HepG2 (cell line): ENCODE results near the gene DHRS4L2. TPM values are rescaled to one million over a fixed set of nuclear protein-coding genes. Genes with fewer than 3 reads are reported as not detected.
A peak's percentile ranks its signal among the peaks of the same experiment; 100 is the strongest.

Experiments used
- ARHGAP35 ChIP-seq: sonication (generic); formaldehyde crosslinking; IDR thresholded peaks from 2 replicates; pipeline ENCODE4 v1.9.0; 2022; ENCODE audit warnings: mild to moderate bottlenecking, inconsistent platforms, moderate library complexity, missing genetic modification reagents, borderline replicate concordance
- ARNTL ChIP-seq: sonication (generic); formaldehyde crosslinking; IDR thresholded peaks from 2 replicates; pipeline ENCODE4 v1.4.0; 2020; ENCODE audit warnings: mild to moderate bottlenecking, missing genetic modification reagents
- ATAD3A ChIP-seq: sonication (generic); formaldehyde crosslinking; IDR thresholded peaks from 2 replicates; pipeline ENCODE4 v1.4.0; 2020; ENCODE audit warnings: missing genetic modification reagents
- IRX3 ChIP-seq: sonication (generic); formaldehyde crosslinking; IDR thresholded peaks from 2 replicates; pipeline ENCODE4 v1.8.1; 2023; ENCODE audit warnings: mild to moderate bottlenecking, low read depth, missing genetic modification reagents, borderline replicate concordance
- KMT2A ChIP-seq: sonication (generic); formaldehyde crosslinking; IDR thresholded peaks from 2 replicates; pipeline ENCODE4 v1.4.0; 2020; ENCODE audit warnings: missing genetic modification reagents
- LCORL ChIP-seq, 2 experiments: fragments of 450-650 bp in 1 of 2; sonication (generic) in 1 of 2; formaldehyde crosslinking in 1 of 2; IDR thresholded peaks; 2 replicates each; pipeline versions ENCODE4 v1.5.0 to v1.6.1; 2017 to 2020; ENCODE audit warnings: antibody characterized with exemption in 1 of 2, missing genetic modification reagents in 1 of 2
- MAX ChIP-seq: IDR thresholded peaks from 2 replicates; pipeline ENCODE4 v1.6.1; 2012; ENCODE audit warnings: inconsistent platforms
- MBNL3 ChIP-seq: fragments of 250-450 bp; sonication (Bioruptor Pico); conservative IDR thresholded peaks from 2 replicates; pipeline ENCODE4 v1.8.0; 2022; ENCODE audit warnings: mild to moderate bottlenecking, inconsistent platforms
- MIXL1 ChIP-seq: IDR thresholded peaks from 2 replicates; pipeline ENCODE4 v1.6.1; 2016
- MTF1 ChIP-seq: sonication (generic); formaldehyde crosslinking; IDR thresholded peaks from 2 replicates; pipeline ENCODE4 v1.5.0; 2020; ENCODE audit warnings: missing genetic modification reagents
- MXD3 ChIP-seq: IDR thresholded peaks from 2 replicates; pipeline ENCODE4 v1.6.1; 2016; ENCODE audit warnings: mild to moderate bottlenecking, missing biosample characterization, missing genetic modification reagents
- NRL ChIP-seq: sonication (generic); formaldehyde crosslinking; IDR thresholded peaks from 2 replicates; pipeline ENCODE4 v1.5.0; 2020; ENCODE audit warnings: missing genetic modification reagents, mild to moderate bottlenecking, moderate library complexity, borderline replicate concordance
- SETDB1 ChIP-seq: sonication (generic); formaldehyde crosslinking; IDR thresholded peaks from 2 replicates; pipeline ENCODE4 v1.5.1; 2020; ENCODE audit warnings: missing genetic modification reagents, mild to moderate bottlenecking, borderline replicate concordance
- SIN3A ChIP-seq: IDR thresholded peaks from 2 replicates; pipeline ENCODE4 v1.6.1; 2011; ENCODE audit warnings: low read depth, mild to moderate bottlenecking, control low read depth, low read length, borderline replicate concordance
- ZFX ChIP-seq: sonication (generic); formaldehyde crosslinking; IDR thresholded peaks from 2 replicates; pipeline ENCODE4 v1.4.0; 2020; ENCODE audit warnings: mild to moderate bottlenecking, low read depth, missing genetic modification reagents, moderate library complexity
- ZNF160 ChIP-seq: sonication (generic); formaldehyde crosslinking; IDR thresholded peaks from 2 replicates; pipeline ENCODE4 v1.8.0; 2022; ENCODE audit warnings: mild to moderate bottlenecking, inconsistent platforms, missing genetic modification reagents
- ZNF225 ChIP-seq: sonication (generic); formaldehyde crosslinking; IDR thresholded peaks from 2 replicates; pipeline ENCODE4 v1.4.0; 2020; ENCODE audit warnings: mild to moderate bottlenecking, missing genetic modification reagents
- ZNF563 ChIP-seq: sonication (generic); formaldehyde crosslinking; IDR thresholded peaks from 2 replicates; pipeline ENCODE4 v1.8.0; 2022; ENCODE audit warnings: mild to moderate bottlenecking, moderate library complexity, missing genetic modification reagents
- ZNF687 ChIP-seq: sonication (generic); formaldehyde crosslinking; IDR thresholded peaks from 2 replicates; pipeline ENCODE4 v1.5.1; 2020; ENCODE audit warnings: mild to moderate bottlenecking, missing genetic modification reagents, moderate library complexity
- ZNF768 ChIP-seq: sonication (generic); formaldehyde crosslinking; IDR thresholded peaks from 2 replicates; pipeline ENCODE4 v1.4.0; 2020; ENCODE audit warnings: missing genetic modification reagents
- ZNF780A ChIP-seq: sonication (generic); formaldehyde crosslinking; IDR thresholded peaks from 2 replicates; pipeline ENCODE4 v1.8.0; 2022; ENCODE audit warnings: mild to moderate bottlenecking, missing genetic modification reagents, moderate library complexity
- ZNF800 ChIP-seq: sonication (generic); formaldehyde crosslinking; IDR thresholded peaks from 2 replicates; pipeline ENCODE4 v1.4.0; 2020; ENCODE audit warnings: missing genetic modification reagents
- ZSCAN5A ChIP-seq: sonication (generic); formaldehyde crosslinking; IDR thresholded peaks from 2 replicates; pipeline ENCODE4 v1.8.0; 2022; ENCODE audit warnings: mild to moderate bottlenecking, missing genetic modification reagents, borderline replicate concordance
- polyA plus RNA-seq, 8 experiments: library from polyadenylated mRNA; depleted of rRNA in 3 of 8; stranded (reverse) in 7 of 8; unstranded in 1 of 8; fragments of >200 nt; fragmentation: Illumina TruSeq in 4 of 8; extraction: Trizol in 4 of 8; gene quantifications; 2 replicates each; pipeline versions ENCODE4 v1.2.1 to v1.2.3, GENCODE V29; 2011 to 2016; ENCODE audit warnings: low read depth in 4 of 8, missing spikeins in 1 of 8, mixed read lengths in 1 of 8; ENCODE audit not compliant: insufficient read depth in 1 of 8
- total RNA-seq, 5 experiments: library from RNA; depleted of rRNA; stranded (reverse); fragments of >200 nt; fragmentation: Illumina TruSeq; extraction: Trizol; gene quantifications; 2 replicates each; pipeline ENCODE4 v1.2.3, GENCODE V29; 2016; ENCODE audit warnings: low read depth in 1 of 5

DHRS4L2 gene
- total and polyA plus RNA-seq, 2 of the 13 experiments (the other 11 are each of a cell fraction or from before 2014, with no cell fraction given): 24.7 to 38.2 TPM

- TF ChIP-seq ARHGAP35 (0 out of 2 replicates have a peak, but pooled peaks have one; percentile 42), ARNTL (no peak), ZNF768 (CRISPR knock-in tag) (peak; percentile 78; the same call in 1 of the 2 replicates), ZFX (CRISPR knock-in tag) (no peak), IRX3 (CRISPR knock-in tag) (no peak), ZNF225 (CRISPR knock-in tag) (no peak; the same call in 1 of the 2 replicates), SETDB1 (CRISPR knock-in tag) (no peak), LCORL (IDR thresholded peaks at IDR 0.05) (peak; percentile 16; the same call in 1 of the 2 replicates), LCORL (CRISPR knock-in tag; IDR thresholded peaks at IDR 0.05) (no peak), MIXL1 (CRISPR knock-in tag) (no peak), MTF1 (CRISPR knock-in tag) (no peak), ATAD3A (CRISPR knock-in tag) (0 out of 2 replicates have a peak, but pooled peaks have one; percentile 60), ZNF800 (CRISPR knock-in tag) (no peak), ZNF780A (CRISPR knock-in tag) (no peak), NRL (CRISPR knock-in tag) (0 out of 2 replicates have a peak, but pooled peaks have one; percentile 52), ZNF687 (peak; percentile 57), KMT2A (CRISPR knock-in tag) (no peak), ZNF563 (CRISPR knock-in tag) (no peak), ZNF160 (CRISPR knock-in tag) (no peak), SIN3A (no peak), MXD3 (CRISPR knock-in tag) (0 out of 2 replicates have a peak, but pooled peaks have one; percentile 42), MBNL3 (no peak), MAX (peak; percentile 43; the same call in 1 of the 2 replicates), ZSCAN5A (CRISPR knock-in tag) (no peak)
These were observed 48.9 kb downstream of the DHRS4L2 start (continued) for GRCh38 chr14:24037658-24038037.
